Heart left ventricle (tissue), 16 donors: ENCODE data around the gene LIAS. TPM values are rescaled to one million over a fixed set of nuclear protein-coding genes. Genes with fewer than 3 reads are reported as not detected.

Experiments used
- ATAC-seq, 4 donors: fragments of 200-7000 bp; cut with Tn5 transposase; one replicate each; pipeline ENCODE4 v1.9.1; 2020 to 2022; ENCODE audit warnings: moderate library complexity in 4 of 4, mild to moderate bottlenecking in 3 of 4, moderate number of reproducible peaks in 1 of 4
- DNase-seq, 5 donors: peaks; one replicate each; pipeline ENCODE4 v3.0.0-alpha.2; 2020
- H3K27ac ChIP-seq, 12 donors: fragments of 200-600 bp; sonication (generic) in 4 of 12; one replicate each; pipeline versions ENCODE4 v1.5.0 to v1.8.0; 2016 to 2022; ENCODE audit warnings: mild to moderate bottlenecking in 2 of 12
- H3K27me3 ChIP-seq, 9 donors: fragments of 200-600 bp; sonication (generic) in 2 of 9; one replicate each; pipeline versions ENCODE4 v1.5.1 to v1.8.0; 2016 to 2022; ENCODE audit warnings: mild to moderate bottlenecking in 3 of 9
- H3K36me3 ChIP-seq, 9 donors: fragments of 200-600 bp; sonication (generic) in 2 of 9; one replicate each; pipeline versions ENCODE4 v1.5.0 to v1.8.0; 2018 to 2022; ENCODE audit warnings: mild to moderate bottlenecking in 2 of 9
- H3K4me1 ChIP-seq, 12 donors: fragments of 200-600 bp; sonication (generic) in 4 of 12; one replicate each; pipeline versions ENCODE4 v1.5.0 to v1.8.0; 2016 to 2022; ENCODE audit warnings: mild to moderate bottlenecking in 3 of 12
- H3K4me3 ChIP-seq, 12 donors: fragments of 200-600 bp; sonication (generic) in 4 of 12; one replicate each; pipeline versions ENCODE4 v1.5.0 to v1.8.0; 2017 to 2022; ENCODE audit warnings: mild to moderate bottlenecking in 9 of 12, moderate library complexity in 4 of 12
- H3K9me3 ChIP-seq, 12 donors: fragments of 200-600 bp; sonication (generic) in 4 of 12; one replicate each; pipeline versions ENCODE4 v1.5.0 to v1.8.0; 2016 to 2022; ENCODE audit warnings: mild to moderate bottlenecking in 1 of 12
- CTCF ChIP-seq, 12 donors: fragments of 200-600 bp; sonication (generic) in 4 of 12; IDR thresholded peaks; one replicate each; pipeline versions ENCODE4 v1.5.0 to v1.8.0; 2018 to 2022; ENCODE audit warnings: antibody characterized with exemption in 12 of 12, mild to moderate bottlenecking in 5 of 12
- POLR2A ChIP-seq, 2 donors: fragments of 450-650 bp; IDR thresholded peaks; one replicate each; pipeline ENCODE4 v1.6.1; 2017; ENCODE audit warnings: antibody characterized with exemption in 2 of 2, mild to moderate bottlenecking in 2 of 2, moderate library complexity in 2 of 2
- WGBS, 4 donors: extraction: QIAGEN DNeasy Blood & Tissue Kit in 2 of 4; methylation state at CpG; one replicate each; pipeline versions ENCODE4 v1.1.5 to v1.1.7; 2013 to 2018; 5-methylcytosine and 5-hydroxymethylcytosine counted together
- intact Hi-C, 10 donors: fragments of 100-400 bp; cut with DNase I; formaldehyde crosslinking; loops; one replicate each; pipeline versions ENCODE4 v1.11.1 to v1.14.2; 2022
- polyA plus RNA-seq, 2 donors: library from polyadenylated mRNA; stranded (reverse); fragments of 200-250 nt; gene quantifications; one replicate each; pipeline ENCODE4 v1.2.3, GENCODE V29; 2013
- total RNA-seq, 9 donors: library from RNA; depleted of rRNA in 2 of 9; stranded (reverse); fragments of >200 nt in 2 of 9; fragmentation: NEBNext Ultra II Directional in 3 of 9; extraction: Animal tissue kit (Norgen Biotek cat#: 25700) in 3 of 9; gene quantifications; one replicate each; pipeline versions ENCODE4 v1.1.0 to v1.2.4, GENCODE V29; 2016 to 2023
- donor health status: ischemic (EF 13 %, LVEDD 7.1; RV severe dilation, severe dysfunction).
- donor health status: healthy with polysubstance abuse.
- donor health status: DM: no; HTN: yes; CAD: no.
- donor health status: DM: no; HTN: no; CAD: no.
- donor health status: ischemic (EF 25% LVEDD 6.9; RV normal size, moderate dysfunction).
- donor health status: ischemic (EF 25% LVEDD 5.7; RV mildly dilated, moderate dysfunction).
- donor health status: healthy.
- donor health status: DM: yes; HTN: yes; CAD: no.
- donor health status: ischemic (EF 35%, LVEDD 5.7; RV mildly dilated, moderate dysfunction).
- donor health status: nonischemic (EF 11% LVEDD 7.7; RV severe dilation, severe dysfunction).
- donor health status: DM: yes; HTN: yes; CAD: no.
- donor health status: PGD.
- donor health status: ischemic (EF 29% LVEDD 5.4; RV normal size, mild dysfunction).
- donor health status: nonischemic (EF 23%, LVEDD 6.1; RV moderate dilation, normal function).

The LIAS gene
- total and polyA plus RNA-seq, 11 donors = 15.8 to 34.4 (median 20.2) TPM

GRCh38 chr4:39467464-39467863 lies 8.6 kb downstream of the LIAS start:
- 88 to 96% (median 91%) methylated on average over 4 of the region's 4 CpGs for WGBS, 4 donors
- no peak for ATAC-seq
- H3K27me3 ChIP-seq = no peaks in the 10 kb centered on the region
- no peak overlapping the region for H3K4me3 ChIP-seq
- peaks cover 0 to 10% (median 0%) of the 10 kb centered on the region in 12 donors for H3K4me1 ChIP-seq
- intact Hi-C loops = loop anchor here in 7 of 10 donors (5.0 to 10.0 kb wide), 7 partner anchors 167 to 840 kb away; partner anchors contain the start of genes PDS5A (in 4 of the 7), SMIM14 (in 4 of the 7), N4BP2 (in 2 of the 7) and UBE2K (in 1 of the 7)
- H3K36me3 ChIP-seq = peaks cover 0 to 85% (median 81%) of the 10 kb centered on the region in 9 donors
- no peak overlapping the region for H3K27ac ChIP-seq
- no peaks in the 10 kb centered on the region for H3K9me3 ChIP-seq
- no peak for TF ChIP-seq CTCF (IDR thresholded peaks at IDR 0.05)
- TF ChIP-seq POLR2A (IDR thresholded peaks at IDR 0.05) = no peak
- DNase-seq = no peak

GRCh38 chr4:39469429-39470077 lies 10.7 kb downstream of the LIAS start:
- ATAC-seq (peak; percentile 47 to 84 (median 76)), DNase-seq (no peak)
- Histone ChIP-seq H3K4me3 (peak overlapping the region in 1 of 12 donors; percentile 28), H3K36me3 (peaks cover 0 to 85% (median 78%) of the 10 kb centered on the region in 9 donors), H3K27me3 (no peaks in the 10 kb centered on the region), H3K9me3 (no peaks in the 10 kb centered on the region), H3K4me1 (peaks cover 0 to 10% (median 0%) of the 10 kb centered on the region in 12 donors), H3K27ac (peak overlapping the region in 6 of 12 donors; percentile 11 to 82 (median 22))
- intact Hi-C loops = loop anchor here in 9 of 10 donors (1.0 to 10.0 kb wide), 11 partner anchors 165 to 838 kb away; partner anchors contain the start of genes PDS5A (in 9 of the 9), SMIM14 (in 5 of the 9), N4BP2 (in 2 of the 9) and UBE2K (in 1 of the 9)
- WGBS, 4 donors = 66 to 69% (median 68%) methylated on average over 4 of the region's 4 CpGs
- peak; percentile 63 to 89 (median 80) for TF ChIP-seq CTCF (IDR thresholded peaks at IDR 0.05)
- no peak for TF ChIP-seq POLR2A (IDR thresholded peaks at IDR 0.05)

GRCh38 chr4:39470402-39470801 lies 11.5 kb downstream of the LIAS start:
- intact Hi-C loops = loop anchor here in 4 of 10 donors (5.0 to 10.0 kb wide), 3 partner anchors 167 to 504 kb away; partner anchors contain the start of genes PDS5A (in 1 of the 4) and SMIM14 (in 1 of the 4)
- H3K4me1 ChIP-seq = peaks cover 0 to 10% (median 0%) of the 10 kb centered on the region in 12 donors

More at GRCh38 chr4:39470402-39470801, 11.5 kb downstream of the LIAS start:
- H3K4me3 ChIP-seq = no peak overlapping the region
- no peaks in the 10 kb centered on the region for H3K9me3 ChIP-seq
- ATAC-seq (no peak), DNase-seq (no peak)
- H3K36me3 ChIP-seq = peaks cover 0 to 79% (median 74%) of the 10 kb centered on the region in 9 donors
- H3K27me3 ChIP-seq = no peaks in the 10 kb centered on the region
- TF ChIP-seq POLR2A (IDR thresholded peaks at IDR 0.05) (no peak), CTCF (IDR thresholded peaks at IDR 0.05) (no peak)
- 88 to 96% (median 94%) methylated on average over 1 of the region's 1 CpG for WGBS, 4 donors
- H3K27ac ChIP-seq = peak overlapping the region in 1 of 12 donors; percentile 82
